Muscle layer of duodenum (tissue), 2 donors: ENCODE results near the gene RAB18.
A peak's percentile ranks its signal among the peaks of the same experiment; 100 is the strongest.
"Not testable (repeated sequence)": the region's sequence is repeated elsewhere in the genome, so short reads cannot be mapped to it uniquely, and the experiment has no call there.

Source experiments
- H3K27ac ChIP-seq: one replicate; pipeline ENCODE4 v1.7.0; 2013; ENCODE audit warnings: mild to moderate bottlenecking, low read length
- H3K27me3 ChIP-seq: one replicate; pipeline ENCODE4 v1.7.0; 2013; ENCODE audit warnings: low read depth, mild to moderate bottlenecking, control low read depth, low read length
- H3K36me3 ChIP-seq, 2 donors: one replicate each; pipeline ENCODE4 v1.7.0; 2013; ENCODE audit warnings: low read length in 2 of 2, control low read depth in 1 of 2, mild to moderate bottlenecking in 1 of 2; ENCODE audit not compliant: insufficient read depth in 2 of 2, control insufficient read depth in 1 of 2
- H3K4me1 ChIP-seq, 2 donors: one replicate each; pipeline ENCODE4 v1.7.0; 2013; ENCODE audit warnings: low read length in 2 of 2, mild to moderate bottlenecking in 2 of 2, control low read depth in 1 of 2, moderate library complexity in 1 of 2; ENCODE audit not compliant: insufficient read depth in 2 of 2, control insufficient read depth in 1 of 2
- H3K4me3 ChIP-seq, 2 donors: one replicate each; pipeline ENCODE4 v1.7.0; 2013; ENCODE audit warnings: low read length in 2 of 2, low read depth in 1 of 2, mild to moderate bottlenecking in 1 of 2
- H3K9me3 ChIP-seq, 2 donors: one replicate each; pipeline ENCODE4 v1.7.0; 2013; ENCODE audit warnings: low read length in 2 of 2, control low read depth in 1 of 2, mild to moderate bottlenecking in 1 of 2; ENCODE audit not compliant: control insufficient read depth in 1 of 2
- donor health status: healthy.

RAB18 gene

GRCh38 chr10:27505537-27505936 is 1.4 kb downstream of the RAB18 start:
- Histone ChIP-seq H3K4me3 (peak overlapping the region; percentile 22 to 79), H3K36me3 (peaks cover 3 to 10% of the 10 kb centered on the region in 2 donors), H3K4me1 (peaks cover 0 to 26% of the 10 kb centered on the region in 2 donors)
- H3K27me3 ChIP-seq, H3K9me3 ChIP-seq, H3K27ac ChIP-seq: not testable (repeated sequence)

- H3K4me3 ChIP-seq = no peak overlapping the region
- peak overlapping the region; percentile 4 for H3K27ac ChIP-seq
- H3K36me3 ChIP-seq = peaks cover 3 to 12% of the 10 kb centered on the region in 2 donors
- peaks cover 0 to 26% of the 10 kb centered on the region in 2 donors for H3K4me1 ChIP-seq
- H3K9me3 ChIP-seq = no peaks in the 10 kb centered on the region
- H3K27me3 ChIP-seq = no peaks in the 10 kb centered on the region
Measured at GRCh38 chr10:27506280-27506679, 2.2 kb downstream of the RAB18 start.

- Histone ChIP-seq H3K27ac (no peak overlapping the region), H3K27me3 (no peaks in the 10 kb centered on the region), H3K36me3 (peaks cover 3 to 20% of the 10 kb centered on the region in 2 donors), H3K4me3 (no peak overlapping the region), H3K9me3 (no peaks in the 10 kb centered on the region), H3K4me1 (peaks cover 0 to 13% of the 10 kb centered on the region in 2 donors)
Measured at GRCh38 chr10:27512548-27512947, 8.4 kb downstream of the RAB18 start.

- Histone ChIP-seq H3K27me3 (no peaks in the 10 kb centered on the region), H3K27ac (no peak overlapping the region), H3K4me1 (peaks cover 0 to 13% of the 10 kb centered on the region in 2 donors), H3K4me3 (no peak overlapping the region), H3K36me3 (peaks cover 3 to 20% of the 10 kb centered on the region in 2 donors), H3K9me3 (no peaks in the 10 kb centered on the region)
Measured at GRCh38 chr10:27513451-27514191, 9.5 kb downstream of the RAB18 start.

GRCh38 chr10:27514243-27514642 is 10.1 kb downstream of the RAB18 start:
- peaks cover 3 to 20% of the 10 kb centered on the region in 2 donors for H3K36me3 ChIP-seq
- H3K9me3 ChIP-seq = no peaks in the 10 kb centered on the region
- H3K4me3 ChIP-seq = no peak overlapping the region
- no peaks in the 10 kb centered on the region for H3K27me3 ChIP-seq
- H3K27ac ChIP-seq = no peak overlapping the region
- H3K4me1 ChIP-seq = peaks cover 0 to 10% of the 10 kb centered on the region in 2 donors

GRCh38 chr10:27518261-27518660 is 14.2 kb downstream of the RAB18 start:
- H3K4me3 ChIP-seq = no peak overlapping the region
- H3K27me3 ChIP-seq = no peaks in the 10 kb centered on the region
- peaks cover 0 to 14% of the 10 kb centered on the region in 2 donors for H3K36me3 ChIP-seq
- peaks cover 0 to 16% of the 10 kb centered on the region in 2 donors for H3K4me1 ChIP-seq
- H3K27ac ChIP-seq = no peak overlapping the region
- H3K9me3 ChIP-seq = no peaks in the 10 kb centered on the region

- Histone ChIP-seq H3K4me3 (no peak overlapping the region), H3K36me3 (peaks cover 0 to 4% of the 10 kb centered on the region in 2 donors), H3K9me3 (no peaks in the 10 kb centered on the region), H3K27ac (no peak overlapping the region), H3K4me1 (peaks cover 0 to 15% of the 10 kb centered on the region in 2 donors), H3K27me3 (no peaks in the 10 kb centered on the region)
Measured at GRCh38 chr10:27525819-27526218, 21.7 kb downstream of the RAB18 start.

GRCh38 chr10:27526242-27526641 is 22.1 kb downstream of the RAB18 start:
- Histone ChIP-seq H3K27ac (no peak overlapping the region), H3K4me3 (no peak overlapping the region), H3K36me3 (peaks cover 0 to 4% of the 10 kb centered on the region in 2 donors), H3K27me3 (no peaks in the 10 kb centered on the region), H3K4me1 (peaks cover 0 to 13% of the 10 kb centered on the region in 2 donors), H3K9me3 (no peaks in the 10 kb centered on the region)

- peaks cover 0 to 12% of the 10 kb centered on the region in 2 donors for H3K4me1 ChIP-seq
- H3K27me3 ChIP-seq = no peaks in the 10 kb centered on the region
- no peak overlapping the region for H3K27ac ChIP-seq
- peaks cover 0 to 4% of the 10 kb centered on the region in 2 donors for H3K36me3 ChIP-seq
- no peaks in the 10 kb centered on the region for H3K9me3 ChIP-seq
- no peak overlapping the region for H3K4me3 ChIP-seq
Measured at GRCh38 chr10:27527666-27528295, 23.7 kb downstream of the RAB18 start.

GRCh38 chr10:27529010-27529783 is 25.1 kb downstream of the RAB18 start:
- Histone ChIP-seq H3K4me1 (peaks cover 0 to 12% of the 10 kb centered on the region in 2 donors), H3K27ac (no peak overlapping the region), H3K9me3 (no peaks in the 10 kb centered on the region)

GRCh38 chr10:27530477-27530876 is 26.4 kb downstream of the RAB18 start:
- Histone ChIP-seq H3K9me3 (no peaks in the 10 kb centered on the region), H3K36me3 (peaks cover 17 to 24% of the 10 kb centered on the region in 2 donors), H3K4me1 (peaks cover 0 to 8% of the 10 kb centered on the region in 2 donors), H3K27me3 (no peaks in the 10 kb centered on the region), H3K27ac (no peak overlapping the region), H3K4me3 (no peak overlapping the region)

More at GRCh38 chr10:27529010-27529783, 25.1 kb downstream of the RAB18 start:
- Histone ChIP-seq H3K4me3 (no peak overlapping the region), H3K27me3 (no peaks in the 10 kb centered on the region), H3K36me3 (peaks cover 6 to 11% of the 10 kb centered on the region in 2 donors)
